ENCODE measurements around the gene CYP3A5. TPM values are rescaled to one million over a fixed set of nuclear protein-coding genes. Genes with fewer than 3 reads are reported as not detected.

CYP3A5 gene
- total and polyA plus RNA-seq, 10 of the 15 experiments (the other 5 are each of a cell fraction or from before 2014, with no cell fraction given), result 0.05 to 1.3 (median 0.09) TPM; not detected in 2

DNA sequence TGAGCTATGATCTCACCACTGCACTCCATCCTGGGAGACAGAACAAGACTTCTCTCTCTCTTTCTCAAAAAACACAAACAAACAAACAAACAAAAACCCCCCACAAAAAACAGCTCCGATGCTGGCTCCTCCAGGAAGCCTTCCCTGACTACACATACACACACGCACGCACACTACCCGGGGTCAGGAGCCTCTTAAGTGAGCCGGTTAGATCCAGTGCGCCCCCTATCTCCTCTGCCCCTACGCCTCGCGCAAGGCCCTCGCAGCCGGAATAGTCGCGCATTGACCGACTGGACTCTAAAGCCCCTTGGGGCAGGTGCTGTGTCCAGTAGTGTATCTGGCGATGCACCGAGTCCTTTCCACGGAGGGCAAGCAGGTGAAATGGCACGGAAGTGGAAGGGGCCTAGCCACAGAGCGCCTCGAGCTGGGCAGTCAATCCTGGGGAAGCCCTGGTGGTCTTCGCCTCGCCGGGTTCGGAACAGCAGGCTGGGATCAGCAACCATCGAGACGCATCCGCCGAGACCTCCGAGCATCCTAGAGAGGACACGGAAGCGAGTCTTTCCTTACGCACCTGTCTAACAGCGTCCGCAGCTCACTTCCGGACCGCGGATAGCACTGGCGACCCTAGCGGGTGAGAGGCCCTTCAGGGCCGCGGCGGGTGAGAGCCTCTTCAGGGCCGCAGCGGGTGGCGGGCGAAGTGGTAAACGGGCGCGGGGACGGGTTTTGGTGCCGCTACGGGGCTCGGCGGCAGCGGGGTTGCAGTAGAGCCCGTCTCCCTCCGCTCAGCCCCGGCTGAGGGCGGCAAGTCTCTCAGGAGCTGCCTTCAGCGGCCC lies 63.2 kb downstream of the CYP3A5 start, which contains the start of gene ZSCAN25 (continued):
- TF ChIP-seq CBX5 (IDR thresholded peaks at IDR 0.05; ENCODE audit: low read depth), result 0 out of 2 replicates have a peak, but pooled peaks have one; percentile 84
- peak; percentile 83 for TF ChIP-seq POLR2AphosphoS2 (IDR thresholded peaks at IDR 0.05; ENCODE audit: low read depth, low read length)
- TF ChIP-seq MTA3 (IDR thresholded peaks at IDR 0.05; ENCODE audit: borderline replicate concordance, low read length), result no peak
- TF ChIP-seq MTA2 (IDR thresholded peaks at IDR 0.05; ENCODE audit: low read depth), result peak; percentile 43; the same call in 1 of the 2 replicates
- TF ChIP-seq, protein P1, sequence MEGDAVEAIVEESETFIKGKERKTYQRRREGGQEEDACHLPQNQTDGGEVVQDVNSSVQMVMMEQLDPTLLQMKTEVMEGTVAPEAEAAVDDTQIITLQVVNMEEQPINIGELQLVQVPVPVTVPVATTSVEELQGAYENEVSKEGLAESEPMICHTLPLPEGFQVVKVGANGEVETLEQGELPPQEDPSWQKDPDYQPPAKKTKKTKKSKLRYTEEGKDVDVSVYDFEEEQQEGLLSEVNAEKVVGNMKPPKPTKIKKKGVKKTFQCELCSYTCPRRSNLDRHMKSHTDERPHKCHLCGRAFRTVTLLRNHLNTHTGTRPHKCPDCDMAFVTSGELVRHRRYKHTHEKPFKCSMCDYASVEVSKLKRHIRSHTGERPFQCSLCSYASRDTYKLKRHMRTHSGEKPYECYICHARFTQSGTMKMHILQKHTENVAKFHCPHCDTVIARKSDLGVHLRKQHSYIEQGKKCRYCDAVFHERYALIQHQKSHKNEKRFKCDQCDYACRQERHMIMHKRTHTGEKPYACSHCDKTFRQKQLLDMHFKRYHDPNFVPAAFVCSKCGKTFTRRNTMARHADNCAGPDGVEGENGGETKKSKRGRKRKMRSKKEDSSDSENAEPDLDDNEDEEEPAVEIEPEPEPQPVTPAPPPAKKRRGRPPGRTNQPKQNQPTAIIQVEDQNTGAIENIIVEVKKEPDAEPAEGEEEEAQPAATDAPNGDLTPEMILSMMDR (IDR thresholded peaks at IDR 0.05 in 2 of 3, conservative IDR thresholded peaks at IDR 0.05 in 1 of 3; ENCODE audit: control insufficient read depth in 2 of 3, extremely low read depth in 1 of 3, insufficient read depth in 1 of 3, low read depth in 3 of 3, low read length in 3 of 3), result peak; percentile 30 to 47 (median 32)
- TF ChIP-seq STAT1 (conservative IDR thresholded peaks at IDR 0.05), result peak; percentile 3; the same call in 1 of the 2 replicates
- TF ChIP-seq RCOR1 (conservative IDR thresholded peaks at IDR 0.05; ENCODE audit: low read depth, low read length), result no peak
- TF ChIP-seq LARP7 (IDR thresholded peaks at IDR 0.05), result no peak; the same call in 1 of the 2 replicates
- TF ChIP-seq, protein P2, sequence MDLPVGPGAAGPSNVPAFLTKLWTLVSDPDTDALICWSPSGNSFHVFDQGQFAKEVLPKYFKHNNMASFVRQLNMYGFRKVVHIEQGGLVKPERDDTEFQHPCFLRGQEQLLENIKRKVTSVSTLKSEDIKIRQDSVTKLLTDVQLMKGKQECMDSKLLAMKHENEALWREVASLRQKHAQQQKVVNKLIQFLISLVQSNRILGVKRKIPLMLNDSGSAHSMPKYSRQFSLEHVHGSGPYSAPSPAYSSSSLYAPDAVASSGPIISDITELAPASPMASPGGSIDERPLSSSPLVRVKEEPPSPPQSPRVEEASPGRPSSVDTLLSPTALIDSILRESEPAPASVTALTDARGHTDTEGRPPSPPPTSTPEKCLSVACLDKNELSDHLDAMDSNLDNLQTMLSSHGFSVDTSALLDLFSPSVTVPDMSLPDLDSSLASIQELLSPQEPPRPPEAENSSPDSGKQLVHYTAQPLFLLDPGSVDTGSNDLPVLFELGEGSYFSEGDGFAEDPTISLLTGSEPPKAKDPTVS (IDR thresholded peaks at IDR 0.05; ENCODE audit: low read depth, low read length), result no peak
- TF ChIP-seq, protein P3, sequence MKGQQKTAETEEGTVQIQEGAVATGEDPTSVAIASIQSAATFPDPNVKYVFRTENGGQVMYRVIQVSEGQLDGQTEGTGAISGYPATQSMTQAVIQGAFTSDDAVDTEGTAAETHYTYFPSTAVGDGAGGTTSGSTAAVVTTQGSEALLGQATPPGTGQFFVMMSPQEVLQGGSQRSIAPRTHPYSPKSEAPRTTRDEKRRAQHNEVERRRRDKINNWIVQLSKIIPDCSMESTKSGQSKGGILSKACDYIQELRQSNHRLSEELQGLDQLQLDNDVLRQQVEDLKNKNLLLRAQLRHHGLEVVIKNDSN (IDR thresholded peaks at IDR 0.05; ENCODE audit: borderline replicate concordance, extremely low read length, insufficient read depth, low read depth, low read length), result no peak
- peak; percentile 72; the same call in 1 of the 2 replicates for TF ChIP-seq ASH2L (IDR thresholded peaks at IDR 0.05; ENCODE audit: borderline replicate concordance, low read depth)
- peak; percentile 57; the same call in 1 of the 2 replicates for TF ChIP-seq ZBED1 (IDR thresholded peaks at IDR 0.05; ENCODE audit: borderline replicate concordance)
- TF ChIP-seq RUNX3 (IDR thresholded peaks at IDR 0.05; ENCODE audit: low read length), result peak; percentile 35; the same call in 1 of the 2 replicates
- TF ChIP-seq ZNF24 (IDR thresholded peaks at IDR 0.05), result peak; percentile 45
- TF ChIP-seq, protein P4, sequence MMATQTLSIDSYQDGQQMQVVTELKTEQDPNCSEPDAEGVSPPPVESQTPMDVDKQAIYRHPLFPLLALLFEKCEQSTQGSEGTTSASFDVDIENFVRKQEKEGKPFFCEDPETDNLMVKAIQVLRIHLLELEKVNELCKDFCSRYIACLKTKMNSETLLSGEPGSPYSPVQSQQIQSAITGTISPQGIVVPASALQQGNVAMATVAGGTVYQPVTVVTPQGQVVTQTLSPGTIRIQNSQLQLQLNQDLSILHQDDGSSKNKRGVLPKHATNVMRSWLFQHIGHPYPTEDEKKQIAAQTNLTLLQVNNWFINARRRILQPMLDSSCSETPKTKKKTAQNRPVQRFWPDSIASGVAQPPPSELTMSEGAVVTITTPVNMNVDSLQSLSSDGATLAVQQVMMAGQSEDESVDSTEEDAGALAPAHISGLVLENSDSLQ (IDR thresholded peaks at IDR 0.05), result 0 out of 2 replicates have a peak, but pooled peaks have one; percentile 39
- TF ChIP-seq, protein P5, sequence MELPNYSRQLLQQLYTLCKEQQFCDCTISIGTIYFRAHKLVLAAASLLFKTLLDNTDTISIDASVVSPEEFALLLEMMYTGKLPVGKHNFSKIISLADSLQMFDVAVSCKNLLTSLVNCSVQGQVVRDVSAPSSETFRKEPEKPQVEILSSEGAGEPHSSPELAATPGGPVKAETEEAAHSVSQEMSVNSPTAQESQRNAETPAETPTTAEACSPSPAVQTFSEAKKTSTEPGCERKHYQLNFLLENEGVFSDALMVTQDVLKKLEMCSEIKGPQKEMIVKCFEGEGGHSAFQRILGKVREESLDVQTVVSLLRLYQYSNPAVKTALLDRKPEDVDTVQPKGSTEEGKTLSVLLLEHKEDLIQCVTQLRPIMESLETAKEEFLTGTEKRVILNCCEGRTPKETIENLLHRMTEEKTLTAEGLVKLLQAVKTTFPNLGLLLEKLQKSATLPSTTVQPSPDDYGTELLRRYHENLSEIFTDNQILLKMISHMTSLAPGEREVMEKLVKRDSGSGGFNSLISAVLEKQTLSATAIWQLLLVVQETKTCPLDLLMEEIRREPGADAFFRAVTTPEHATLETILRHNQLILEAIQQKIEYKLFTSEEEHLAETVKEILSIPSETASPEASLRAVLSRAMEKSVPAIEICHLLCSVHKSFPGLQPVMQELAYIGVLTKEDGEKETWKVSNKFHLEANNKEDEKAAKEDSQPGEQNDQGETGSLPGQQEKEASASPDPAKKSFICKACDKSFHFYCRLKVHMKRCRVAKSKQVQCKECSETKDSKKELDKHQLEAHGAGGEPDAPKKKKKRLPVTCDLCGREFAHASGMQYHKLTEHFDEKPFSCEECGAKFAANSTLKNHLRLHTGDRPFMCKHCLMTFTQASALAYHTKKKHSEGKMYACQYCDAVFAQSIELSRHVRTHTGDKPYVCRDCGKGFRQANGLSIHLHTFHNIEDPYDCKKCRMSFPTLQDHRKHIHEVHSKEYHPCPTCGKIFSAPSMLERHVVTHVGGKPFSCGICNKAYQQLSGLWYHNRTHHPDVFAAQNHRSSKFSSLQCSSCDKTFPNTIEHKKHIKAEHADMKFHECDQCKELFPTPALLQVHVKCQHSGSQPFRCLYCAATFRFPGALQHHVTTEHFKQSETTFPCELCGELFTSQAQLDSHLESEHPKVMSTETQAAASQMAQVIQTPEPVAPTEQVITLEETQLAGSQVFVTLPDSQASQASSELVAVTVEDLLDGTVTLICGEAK (IDR thresholded peaks at IDR 0.05; ENCODE audit: borderline replicate concordance), result peak; percentile 97
- peak; percentile 44 to 55; a peak in 3 of 4 replicates for TF ChIP-seq IKZF2 (IDR thresholded peaks at IDR 0.05)
